Keratinocyte (primary cell): Measurements from ENCODE around the gene DMXL2. TPM values are rescaled to one million over a fixed set of nuclear protein-coding genes. Genes with fewer than 3 reads are reported as not detected.
"Not testable (repeated sequence)": the region's sequence is repeated elsewhere in the genome, so short reads cannot be mapped to it uniquely, and the experiment has no call there.

Experiments used
- DNase-seq: peaks from one replicate; pipeline ENCODE4 v3.0.0-alpha.2; 2011; ENCODE audit warnings: low read depth, missing footprints, low spot score
- FAIRE-seq: peaks from 2 replicates; lab custom pipeline; 2011; peaks lifted over from hg19 to GRCh38; lab: Jason Lieb, UNC
- H2AFZ ChIP-seq: 2 replicates; pipeline ENCODE4 v1.6.0; 2012; ENCODE audit warnings: low read length, control low read depth, inconsistent platforms; ENCODE audit not compliant: control insufficient read depth
- H3K27ac ChIP-seq: 2 replicates; pipeline ENCODE4 v1.5.1; 2011; ENCODE audit warnings: low read length; ENCODE audit not compliant: control insufficient read depth, insufficient read depth
- H3K27me3 ChIP-seq: 3 replicates; pipeline ENCODE4 v1.6.0; 2011; ENCODE audit warnings: low read length; ENCODE audit not compliant: control insufficient read depth, insufficient read depth; ENCODE audit errors: extremely low read depth
- H3K36me3 ChIP-seq, 2 experiments: 2 replicates in 1 of 2; 3 replicates in 1 of 2; pipeline ENCODE4 v1.5.1; 2011; ENCODE audit warnings: low read length in 2 of 2, mild to moderate bottlenecking in 1 of 2; ENCODE audit not compliant: control insufficient read depth in 2 of 2, insufficient read depth in 2 of 2; ENCODE audit errors: extremely low read depth in 1 of 2
- H3K4me1 ChIP-seq: 3 replicates; pipeline ENCODE4 v1.5.1; 2011; ENCODE audit warnings: low read length; ENCODE audit not compliant: control insufficient read depth, insufficient read depth; ENCODE audit errors: extremely low read depth
- H3K4me2 ChIP-seq: 3 replicates; pipeline ENCODE4 v1.6.0; 2011; ENCODE audit warnings: low read depth, low read length; ENCODE audit not compliant: control insufficient read depth, insufficient read depth; ENCODE audit errors: extremely low read depth
- H3K4me3 ChIP-seq, 3 experiments: fragments of 200-600 bp in 1 of 3; sonication (generic) in 1 of 3; 2 replicates in 2 of 3; 3 replicates in 1 of 3; pipeline ENCODE4 v1.5.1; 2011 to 2016; ENCODE audit warnings: low read length in 3 of 3, mild to moderate bottlenecking in 3 of 3, control low read depth in 2 of 3, inconsistent platforms in 1 of 3, low read depth in 1 of 3, mixed read lengths in 1 of 3, mixed run types in 1 of 3, moderate library complexity in 1 of 3; ENCODE audit not compliant: control insufficient read depth in 2 of 3, insufficient read depth in 2 of 3; ENCODE audit errors: extremely low read depth in 1 of 3
- H3K79me2 ChIP-seq: 2 replicates; pipeline ENCODE4 v1.6.0; 2012; ENCODE audit warnings: low read length; ENCODE audit not compliant: control insufficient read depth, insufficient read depth
- H3K9ac ChIP-seq: 3 replicates; pipeline ENCODE4 v1.6.0; 2011; ENCODE audit warnings: low read length; ENCODE audit not compliant: control insufficient read depth, insufficient read depth; ENCODE audit errors: extremely low read depth
- H3K9me1 ChIP-seq: 3 replicates; pipeline ENCODE4 v1.6.0; 2011; ENCODE audit warnings: low read length; ENCODE audit not compliant: control insufficient read depth, insufficient read depth; ENCODE audit errors: extremely low read depth
- H3K9me3 ChIP-seq: 2 replicates; pipeline ENCODE4 v1.5.1; 2012; ENCODE audit warnings: low read depth, low read length; ENCODE audit not compliant: control insufficient read depth
- H4K20me1 ChIP-seq: 3 replicates; pipeline ENCODE4 v1.6.0; 2011; ENCODE audit warnings: low read length; ENCODE audit not compliant: control insufficient read depth, insufficient read depth; ENCODE audit errors: extremely low read depth
- CTCF ChIP-seq, 3 experiments: IDR thresholded peaks in 1 of 3; conservative IDR thresholded peaks in 1 of 3; optimal IDR thresholded peaks in 1 of 3; 2 replicates in 2 of 3; 3 replicates in 1 of 3; pipeline versions ENCODE3 to v1.5.1; 2011; ENCODE audit warnings: low read length in 3 of 3, mild to moderate bottlenecking in 3 of 3, moderate library complexity in 2 of 3, control low read depth in 1 of 3, inconsistent platforms in 1 of 3; ENCODE audit not compliant: insufficient read depth in 2 of 3; ENCODE audit errors: extremely low read depth in 1 of 3
- EZH2 ChIP-seq: IDR thresholded peaks from one replicate; pipeline ENCODE4 v1.6.1; 2012; ENCODE audit warnings: inconsistent platforms, mild to moderate bottlenecking, low read length, moderate library complexity
- dilution Hi-C: fragments of 300-500 bp; cut with MboI; formaldehyde crosslinking; loops from one replicate; pipeline ENCODE4 v1.7.0; 2020; ENCODE audit warnings: low sequenced_read_pairs; ENCODE audit not compliant: extremely low pct_ligation_motif_present
- polyA plus RNA-seq, 5 experiments: library from polyadenylated mRNA; depleted of rRNA in 3 of 5; stranded (reverse) in 3 of 5; stranded (forward) in 1 of 5; unstranded in 1 of 5; fragments of >200 nt; gene quantifications; 1 replicate in 1 of 5; 2 replicates in 3 of 5; 3 replicates in 1 of 5; pipeline versions ENCODE4 v1.2.1 to v1.2.3, GENCODE V29; 2011 to 2012; ENCODE audit warnings: missing spikeins in 2 of 5, low read depth in 1 of 5, low replicate concordance in 1 of 5

The DMXL2 gene
- polyA plus RNA-seq, 1 donor (not counting 4 experiments of a cell fraction or from before 2014, with no cell fraction given): 14.9 TPM

DNA sequence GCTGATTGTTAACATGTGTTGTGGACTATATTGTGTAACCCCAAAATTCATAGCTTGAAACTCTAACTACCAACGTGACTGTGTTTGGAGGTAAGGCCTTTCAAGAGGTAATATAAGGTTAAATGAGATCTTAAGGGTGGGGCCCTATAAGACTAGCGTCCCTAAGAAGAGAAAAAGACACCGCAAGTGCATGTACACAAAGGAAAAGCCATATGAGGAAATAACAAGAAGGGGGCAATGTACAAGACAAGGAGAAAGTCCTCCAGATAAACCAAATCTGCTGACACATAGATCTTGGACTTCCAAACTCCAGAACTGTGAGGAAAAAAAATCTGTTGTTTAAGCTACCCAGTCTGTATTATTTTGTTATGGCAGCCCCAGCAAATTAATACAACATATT lies 8.6 kb downstream of the DMXL2 start:
- FAIRE-seq (no peak), DNase-seq (no peak)
- H4K20me1 ChIP-seq: no peaks in the 10 kb centered on the region
- H3K36me3 ChIP-seq: no peaks in the 10 kb centered on the region
- no peaks in the 10 kb centered on the region for H3K27me3 ChIP-seq
- no peak overlapping the region for H3K9ac ChIP-seq
- no peaks in the 10 kb centered on the region for H3K4me1 ChIP-seq
- H3K79me2 ChIP-seq: peaks cover 1% of the 10 kb centered on the region
- H3K27ac ChIP-seq: no peak overlapping the region
- no peak overlapping the region for H3K4me3 ChIP-seq
- no peak overlapping the region for H2AFZ ChIP-seq
- no peak overlapping the region for H3K4me2 ChIP-seq
- no peaks in the 10 kb centered on the region for H3K9me1 ChIP-seq
- no peak for TF ChIP-seq EZH2
- TF ChIP-seq CTCF (optimal IDR thresholded peaks at IDR 0.05 in 1 of 3, IDR thresholded peaks at IDR 0.05 in 1 of 3, conservative IDR thresholded peaks at IDR 0.05 in 1 of 3; ENCODE audit: extremely low read depth in 1 of 3, insufficient read depth in 2 of 3, low read length in 3 of 3): no peak
- H3K9me3 ChIP-seq: no peaks in the 10 kb centered on the region
- dilution Hi-C loops: no loop called here

DNA sequence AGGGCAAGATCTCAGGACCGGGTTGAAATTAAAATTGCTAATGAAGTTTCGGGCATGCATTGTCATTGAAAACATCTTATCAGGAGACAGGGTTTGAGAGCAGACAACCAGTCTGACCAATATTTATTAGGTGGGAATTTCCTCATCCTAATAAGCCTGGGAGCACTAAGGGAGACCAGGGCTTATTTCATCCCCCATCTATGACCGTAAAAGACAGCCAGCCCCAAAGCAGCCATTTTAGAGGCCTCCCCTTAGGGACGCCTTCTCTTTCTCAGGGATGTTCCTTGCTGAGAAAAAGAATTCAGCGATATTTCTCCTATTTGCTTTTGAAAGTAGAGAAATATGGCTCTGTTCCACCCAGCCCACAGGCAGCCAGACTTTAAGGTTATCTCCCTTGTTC lies 9.9 kb downstream of the DMXL2 start:
- H3K9me3 ChIP-seq, H3K4me1 ChIP-seq, H3K4me3 ChIP-seq, H3K79me2 ChIP-seq, H3K9ac ChIP-seq, dilution Hi-C loops, H2AFZ ChIP-seq, H3K4me2 ChIP-seq, H3K9me1 ChIP-seq, H3K27ac ChIP-seq, H3K36me3 ChIP-seq, DNase-seq, H3K27me3 ChIP-seq, H4K20me1 ChIP-seq, FAIRE-seq: not testable (repeated sequence)

DNA sequence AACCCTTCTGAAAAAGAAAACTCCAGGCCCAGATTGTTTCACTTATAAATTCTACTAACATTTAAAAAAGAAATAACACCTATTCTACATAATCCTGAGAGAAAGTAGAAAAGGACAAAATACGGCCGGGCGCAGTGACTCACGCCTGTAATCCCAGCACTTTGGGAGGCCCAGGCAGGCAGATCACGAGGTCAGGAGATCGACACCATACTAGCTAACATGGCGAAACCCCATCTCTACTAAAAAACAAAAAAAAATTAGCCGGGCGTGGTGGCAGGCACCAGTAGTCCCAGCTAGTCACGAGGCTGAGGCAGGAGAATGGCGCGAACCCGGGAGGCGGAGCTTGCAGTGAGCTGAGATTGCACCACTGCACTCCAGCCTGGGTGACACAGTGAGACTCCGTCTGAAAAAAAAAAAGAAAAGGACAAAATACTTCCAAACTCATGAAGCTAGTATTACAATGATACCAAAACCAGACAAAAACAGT lies 19.1 kb downstream of the DMXL2 start:
- H3K27me3 ChIP-seq, H4K20me1 ChIP-seq, H3K4me3 ChIP-seq, FAIRE-seq, H3K79me2 ChIP-seq, dilution Hi-C loops, H3K36me3 ChIP-seq, H3K27ac ChIP-seq, H3K4me2 ChIP-seq, H2AFZ ChIP-seq, H3K9ac ChIP-seq, H3K9me3 ChIP-seq, H3K9me1 ChIP-seq, DNase-seq: not testable (repeated sequence)
- H3K4me1 ChIP-seq: peaks cover 17% of the 10 kb centered on the region
